Epidermal melanocyte (primary cell): ENCODE results near the gene RNF182.
"Not testable (repeated sequence)": the region's sequence is repeated elsewhere in the genome, so short reads cannot be mapped to it uniquely, and the experiment has no call there.

Experiments
- DNase-seq: peaks from one replicate; pipeline ENCODE4 v3.0.0; 2011; ENCODE audit warnings: low spot score; ENCODE audit not compliant: insufficient read length

Gene RNF182

GRCh38 chr6:13924949-13925881, at the start of gene RNF182:
TSS of gene RNF182 (plus strand) at chr6:13924952. CDS start at chr6:13977120, 52,168 bp downstream.
- peak; percentile 78 for DNase-seq

- no peak for DNase-seq
Measured at GRCh38 chr6:13877051-13877450, 47.7 kb upstream of the RNF182 start.

GRCh38 chr6:13880061-13880663, 44.6 kb upstream of the RNF182 start:
- DNase-seq, result not testable (repeated sequence)

- DNase-seq, result no peak
Measured at GRCh38 chr6:13881621-13882165, 43.1 kb upstream of the RNF182 start.

- DNase-seq, result no peak
Measured at GRCh38 chr6:13883966-13884365, 40.8 kb upstream of the RNF182 start.

GRCh38 chr6:13884397-13884796, 40.4 kb upstream of the RNF182 start:
- DNase-seq, result no peak

- DNase-seq, result no peak
Measured at GRCh38 chr6:13885601-13886000, 39.2 kb upstream of the RNF182 start.

GRCh38 chr6:13886949-13887348, 37.8 kb upstream of the RNF182 start:
- DNase-seq, result no peak

- no peak for DNase-seq
Measured at GRCh38 chr6:13892017-13892645, 32.6 kb upstream of the RNF182 start.

- DNase-seq, result no peak
Measured at GRCh38 chr6:13902922-13903321, 21.8 kb upstream of the RNF182 start.

GRCh38 chr6:13903364-13903763, 21.4 kb upstream of the RNF182 start:
- DNase-seq, result no peak

GRCh38 chr6:13907001-13907350, 17.8 kb upstream of the RNF182 start:
- no peak for DNase-seq

GRCh38 chr6:13907614-13908215, 17.0 kb upstream of the RNF182 start:
- no peak for DNase-seq

GRCh38 chr6:13908955-13909381, 15.8 kb upstream of the RNF182 start:
- peak; percentile 83 for DNase-seq

- no peak for DNase-seq
Measured at GRCh38 chr6:13910443-13910842, 14.3 kb upstream of the RNF182 start.

GRCh38 chr6:13911337-13911736, 13.4 kb upstream of the RNF182 start:
- no peak for DNase-seq

- DNase-seq, result no peak
Measured at GRCh38 chr6:13913226-13914001, 11.3 kb upstream of the RNF182 start.

- no peak for DNase-seq
Measured at GRCh38 chr6:13914351-13914750, 10.4 kb upstream of the RNF182 start.

GRCh38 chr6:13915561-13916229, 9.1 kb upstream of the RNF182 start:
- no peak for DNase-seq

- no peak for DNase-seq
Measured at GRCh38 chr6:13916230-13916944, 8.4 kb upstream of the RNF182 start.
